HCT116 (cell line): ENCODE data around the gene ANKRD33. TPM values are rescaled to one million over a fixed set of nuclear protein-coding genes. Genes with fewer than 3 reads are reported as not detected.

Source experiments
- ATAC-seq: fragments of 200-7000 bp; cut with Tn5 transposase; 2 replicates; pipeline ENCODE4 v1.9.1; 2020; ENCODE audit warnings: mild to moderate bottlenecking, moderate library complexity
- BruUV-seq: library from RNA; stranded (reverse); fragments of 400-500 nt; replicated peaks from 2 replicates; lab custom pipeline; 2021; lab: Mats Ljungman, UMichigan
- CTCF ChIA-PET: fragments of 300-600 bp; sonication (Branson Sonifier 250); formaldehyde crosslinking; loops from one replicate; lab custom pipeline; 2021; ENCODE audit warnings: antibody characterized with exemption; lab: Charles Lee
- POLR2A ChIA-PET: fragments of 300-600, 350-600 bp; sonication (Branson Sonifier 250); formaldehyde crosslinking; loops from one replicate; lab custom pipeline; 2021; ENCODE audit warnings: antibody characterized with exemption; lab: Charles Lee
- RAD21 ChIA-PET, 2 experiments: fragments of 300-600 bp; sonication (Branson Sonifier 250); formaldehyde crosslinking; loops; one replicate each; lab custom pipeline; 2023; ENCODE audit warnings: low total read pairs in 2 of 2; ENCODE audit not compliant: uncharacterized antibody in 2 of 2, unreplicated experiment in 2 of 2, low non-redundant PET in 1 of 2; lab: Charles Lee
- DNase-seq: peaks from one replicate; pipeline ENCODE4 v3.0.0-alpha.2; 2010; ENCODE audit warnings: low read depth, low spot score
- H2AFZ ChIP-seq: fragments of 200-600 bp; shearing (Covaris generic), sonication (generic); 2 replicates; pipeline ENCODE4 v1.6.1; 2017; ENCODE audit warnings: low read depth, mixed run types, mixed read lengths, antibody characterized with exemption, low read length; ENCODE audit not compliant: poor library complexity, severe bottlenecking
- H3K27ac ChIP-seq: 2 replicates; pipeline ENCODE4 v1.5.1; 2012; ENCODE audit warnings: low read depth, low read length
- H3K27me3 ChIP-seq: fragments of 200-600 bp; sonication (generic); 2 replicates; pipeline ENCODE4 v1.6.1; 2016; ENCODE audit warnings: mixed run types, low read length, mixed read lengths; ENCODE audit not compliant: insufficient read depth
- H3K36me3 ChIP-seq, 2 experiments: fragments of 200-500 bp in 1 of 2; fragments of 200-600 bp in 1 of 2; sonication (Bioruptor generic) in 1 of 2; sonication (generic) in 1 of 2; 2 replicates each; pipeline versions ENCODE4 v1.5.1 to v1.6.1; 2014 to 2016; ENCODE audit warnings: low read length in 2 of 2, inconsistent platforms in 1 of 2, mixed read lengths in 1 of 2, mixed run types in 1 of 2; ENCODE audit not compliant: insufficient read depth in 2 of 2, control insufficient read depth in 1 of 2
- H3K4me1 ChIP-seq, 2 experiments: fragments of 200-600 bp in 1 of 2; sonication (generic) in 1 of 2; 2 replicates each; pipeline versions ENCODE4 v1.5.1 to v1.6.1; 2012 to 2017; ENCODE audit warnings: low read length in 2 of 2, inconsistent platforms in 1 of 2, mild to moderate bottlenecking in 1 of 2, mixed read lengths in 1 of 2, mixed run types in 1 of 2, moderate library complexity in 1 of 2; ENCODE audit not compliant: insufficient read depth in 2 of 2, control insufficient read depth in 1 of 2
- H3K4me2 ChIP-seq: fragments of 200-600 bp; sonication (generic); 2 replicates; pipeline ENCODE4 v1.6.1; 2017; ENCODE audit warnings: mixed run types, low read length, mixed read lengths
- H3K4me3 ChIP-seq, 2 experiments: fragments of 200-600 bp in 1 of 2; sonication (generic) in 1 of 2; replicated peaks in 1 of 2; 2 replicates each; pipeline ENCODE4 v1.5.1; 2011 to 2016; ENCODE audit warnings: low read length in 2 of 2, control low read depth in 1 of 2, low read depth in 1 of 2, mild to moderate bottlenecking in 1 of 2, mixed read lengths in 1 of 2, mixed run types in 1 of 2
- H3K79me2 ChIP-seq: fragments of 200-600 bp; sonication (generic); 2 replicates; pipeline ENCODE4 v1.6.1; 2017; ENCODE audit warnings: mild to moderate bottlenecking, mixed run types, low read length, moderate library complexity, mixed read lengths; ENCODE audit not compliant: insufficient read depth
- H3K9ac ChIP-seq: fragments of 200-600 bp; sonication (generic); 2 replicates; pipeline ENCODE4 v1.6.1; 2016; ENCODE audit warnings: low read length, mixed read lengths
- H3K9me2 ChIP-seq: fragments of 200-600 bp; sonication (generic), shearing (Covaris generic); 2 replicates; pipeline ENCODE4 v1.6.1; 2017; ENCODE audit warnings: mixed run types, mild to moderate bottlenecking, moderate library complexity; ENCODE audit not compliant: insufficient read depth
- H3K9me3 ChIP-seq, 2 experiments: fragments of 200-500 bp in 1 of 2; fragments of 200-600 bp in 1 of 2; sonication (Bioruptor generic) in 1 of 2; sonication (generic) in 1 of 2; 2 replicates each; pipeline ENCODE4 v1.6.1; 2014 to 2017; ENCODE audit warnings: low read length in 2 of 2, mixed read lengths in 2 of 2, inconsistent platforms in 1 of 2, low read depth in 1 of 2, mild to moderate bottlenecking in 1 of 2, mixed run types in 1 of 2, moderate library complexity in 1 of 2; ENCODE audit not compliant: control insufficient read depth in 1 of 2, insufficient read depth in 1 of 2
- H4K20me1 ChIP-seq: fragments of 200-600 bp; sonication (generic), shearing (Covaris generic); 2 replicates; pipeline ENCODE4 v1.6.1; 2017; ENCODE audit warnings: mixed run types, mild to moderate bottlenecking, moderate library complexity; ENCODE audit not compliant: insufficient read depth
- CBX3 ChIP-seq: IDR thresholded peaks from 2 replicates; pipeline ENCODE4 v1.6.1; 2012; ENCODE audit warnings: low read depth
- ELF1 ChIP-seq: IDR thresholded peaks from 2 replicates; pipeline ENCODE4 v1.6.1; 2012; ENCODE audit warnings: low read depth, borderline replicate concordance
- EZH2 ChIP-seq: fragments of 200-600 bp; sonication (generic); IDR thresholded peaks from 2 replicates; pipeline ENCODE4 v1.6.1; 2017; ENCODE audit warnings: antibody characterized with exemption, mixed run types
- EZH2phosphoT487 ChIP-seq: fragments of 200-600 bp; IDR thresholded peaks from 2 replicates; pipeline ENCODE4 v1.6.1; 2018; ENCODE audit warnings: antibody characterized with exemption, borderline replicate concordance
- FOSL1 ChIP-seq: IDR thresholded peaks from 2 replicates; pipeline ENCODE4 v1.6.1; 2012; ENCODE audit warnings: low read depth
- JUND ChIP-seq: IDR thresholded peaks from 2 replicates; pipeline ENCODE4 v1.6.1; 2012
- POLR2A ChIP-seq: IDR thresholded peaks from 2 replicates; pipeline ENCODE4 v1.7.0; 2011; ENCODE audit warnings: borderline replicate concordance; ENCODE audit not compliant: insufficient read depth, insufficient read length; ENCODE audit errors: extremely low read depth
- POLR2AphosphoS5 ChIP-seq: IDR thresholded peaks from 2 replicates; pipeline ENCODE4 v1.6.1; 2011; ENCODE audit warnings: mild to moderate bottlenecking, low read depth, low read length, moderate library complexity
- SIN3A ChIP-seq: IDR thresholded peaks from 2 replicates; pipeline ENCODE4 v1.6.1; 2012; ENCODE audit warnings: low read depth
- SP1 ChIP-seq: IDR thresholded peaks from 2 replicates; pipeline ENCODE4 v1.6.1; 2012; ENCODE audit warnings: low read depth
- SRF ChIP-seq: IDR thresholded peaks from 2 replicates; pipeline ENCODE4 v1.6.1; 2012; ENCODE audit warnings: low read depth
- TCF7L2 ChIP-seq: IDR thresholded peaks from 2 replicates; pipeline ENCODE4 v1.7.0; 2011; ENCODE audit warnings: borderline replicate concordance, inconsistent platforms; ENCODE audit not compliant: insufficient read depth, insufficient read length; ENCODE audit errors: extremely low read depth
- YY1 ChIP-seq: IDR thresholded peaks from 2 replicates; pipeline ENCODE4 v1.6.1; 2011; ENCODE audit warnings: low read length, low read depth, moderate library complexity, mild to moderate bottlenecking; ENCODE audit not compliant: insufficient replicate concordance; ENCODE audit errors: extremely low read depth
- ZBTB33 ChIP-seq: IDR thresholded peaks from 2 replicates; pipeline ENCODE4 v1.6.1; 2011; ENCODE audit warnings: mild to moderate bottlenecking, low read length, moderate library complexity; ENCODE audit not compliant: insufficient replicate concordance; ENCODE audit errors: extremely low read depth
- ZFX ChIP-seq: fragments of 450-650 bp; IDR thresholded peaks from 2 replicates; pipeline ENCODE4 v1.6.1; 2017
- ZNF274 ChIP-seq: fragments of 200-500 bp; sonication (Bioruptor generic); IDR thresholded peaks from 2 replicates; pipeline ENCODE4 v1.6.1; 2014; ENCODE audit warnings: mild to moderate bottlenecking, low read depth, low read length, inconsistent platforms
- intact Hi-C: fragments of 100-400 bp; cut with micrococcal nuclease; formaldehyde crosslinking; loops from 2 replicates; pipeline ENCODE4 v1.10.0; 2022
- total RNA-seq: library from RNA; stranded (reverse); gene quantifications from one replicate; pipeline ENCODE4 v1.2.1, GENCODE V29; 2021; ENCODE audit not compliant: unreplicated experiment
- TF ChIP-seq, protein P1 (sequence below): IDR thresholded peaks from 2 replicates; pipeline ENCODE4 v1.6.1; 2012
- TF ChIP-seq, protein P2 (sequence below), 3 experiments: fragments of 200-600 bp in 1 of 3; sonication (generic) in 1 of 3; IDR thresholded peaks in 2 of 3; conservative IDR thresholded peaks in 1 of 3; 2 replicates each; pipeline ENCODE4 v1.5.1; 2012 to 2017; ENCODE audit warnings: low read depth in 2 of 3, low read length in 2 of 3, antibody characterized with exemption in 1 of 3, borderline replicate concordance in 1 of 3, control low read depth in 1 of 3, mild to moderate bottlenecking in 1 of 3, mixed read lengths in 1 of 3, mixed run types in 1 of 3, moderate library complexity in 1 of 3; ENCODE audit not compliant: insufficient read depth in 1 of 3

ANKRD33 gene
- total RNA-seq, 1 experiment from 2014 or later: not detected

DNA sequence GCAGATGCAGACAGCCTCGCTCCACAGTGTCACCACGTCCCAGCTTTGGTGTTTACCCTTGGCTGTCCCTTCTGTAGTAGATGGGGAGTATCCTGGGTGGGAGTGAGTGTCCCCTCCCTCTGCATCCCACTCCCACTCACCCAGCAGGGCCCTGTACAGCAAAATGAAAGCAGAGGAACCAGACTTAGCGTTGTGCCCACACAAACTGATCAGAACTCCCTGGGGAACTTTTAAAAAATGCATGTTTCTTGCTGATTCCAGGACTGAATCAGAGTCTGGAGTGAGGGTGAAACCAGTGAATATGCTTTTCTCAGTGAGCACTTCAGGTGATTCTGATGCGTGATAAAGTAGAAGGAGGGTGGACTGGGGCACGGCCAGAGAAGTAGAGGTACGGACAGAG is 22.3 kb downstream of the ANKRD33 start:
- BruUV-seq: no TSS peak
- Histone ChIP-seq H4K20me1 (no peaks in the 10 kb centered on the region), H3K27ac (no peak overlapping the region), H3K4me3 (no peak overlapping the region), H3K9me3 (no peaks in the 10 kb centered on the region), H3K79me2 (no peaks in the 10 kb centered on the region)
- intact Hi-C loops: no loop called here
- CTCF ChIA-PET: no interaction called here
- TF ChIP-seq JUND (no peak), SIN3A (no peak), POLR2A (no peak)
- TF ChIP-seq, all 23 proteins: peak for 0
- DNase-seq (no peak), ATAC-seq (no peak)
- RAD21 ChIA-PET: no interaction called here
- Histone ChIP-seq H3K9me2 (no peaks in the 10 kb centered on the region), H3K9ac (no peak overlapping the region), H2AFZ (no peak overlapping the region), H3K4me1 (peaks cover 7 to 16% of the 10 kb centered on the region in 2 experiments; a peak in 3 of 4 replicates), H3K27me3 (no peaks in the 10 kb centered on the region), H3K36me3 (no peaks in the 10 kb centered on the region), H3K4me2 (no peak overlapping the region)
- POLR2A ChIA-PET: no interaction called here

DNA sequence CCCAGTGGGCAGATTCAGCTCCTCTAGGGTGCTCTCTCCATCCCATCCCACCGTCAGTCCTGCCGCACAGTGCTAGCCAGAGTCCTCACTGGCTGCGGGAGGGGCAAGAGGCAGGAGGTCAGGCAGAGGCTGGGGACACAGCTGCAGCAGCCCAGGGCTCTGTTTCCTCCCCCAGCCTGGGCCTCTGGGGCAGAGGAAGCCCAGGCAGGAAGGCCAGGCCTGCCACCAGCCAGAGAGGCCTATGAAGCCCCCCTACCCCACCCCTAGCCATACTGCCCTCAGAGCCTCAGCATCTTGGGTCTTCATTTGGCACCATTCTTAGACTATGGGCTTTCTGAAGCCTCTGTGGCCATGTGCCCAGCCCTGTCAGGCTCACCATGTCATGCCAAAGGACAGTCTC is 22.8 kb downstream of the ANKRD33 start:
- Histone ChIP-seq H3K4me2 (no peak overlapping the region), H3K27me3 (no peaks in the 10 kb centered on the region), H3K36me3 (no peaks in the 10 kb centered on the region), H3K79me2 (no peaks in the 10 kb centered on the region), H3K9me3 (no peaks in the 10 kb centered on the region), H4K20me1 (no peaks in the 10 kb centered on the region), H3K4me1 (peaks cover 8 to 21% of the 10 kb centered on the region in 2 experiments), H2AFZ (no peak overlapping the region), H3K9me2 (no peaks in the 10 kb centered on the region), H3K27ac (no peak overlapping the region), H3K4me3 (no peak overlapping the region), H3K9ac (no peak overlapping the region)
- ChIA-PET RAD21 (no interaction called here), POLR2A (no interaction called here), CTCF (interaction anchor here (3.1 kb wide), 1 partner anchor 15 kb away, joined by 22 read pairs; no protein-coding TSS in a partner anchor)
- DNase-seq (no peak), ATAC-seq (no peak)
- no TSS peak for BruUV-seq
- intact Hi-C loops: no loop called here
- TF ChIP-seq SRF (no peak), FOSL1 (no peak), ZFX (no peak), SP1 (no peak), YY1 (no peak), POLR2A (no peak), ZNF274 (no peak), CBX3 (no peak), ZBTB33 (no peak), EZH2 (no peak), JUND (no peak), POLR2AphosphoS5 (no peak), ELF1 (no peak), SIN3A (no peak), TCF7L2 (no peak), EZH2phosphoT487 (no peak)
- TF ChIP-seq, protein P1, sequence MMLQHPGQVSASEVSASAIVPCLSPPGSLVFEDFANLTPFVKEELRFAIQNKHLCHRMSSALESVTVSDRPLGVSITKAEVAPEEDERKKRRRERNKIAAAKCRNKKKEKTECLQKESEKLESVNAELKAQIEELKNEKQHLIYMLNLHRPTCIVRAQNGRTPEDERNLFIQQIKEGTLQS: no peak
- TF ChIP-seq, protein P2, sequence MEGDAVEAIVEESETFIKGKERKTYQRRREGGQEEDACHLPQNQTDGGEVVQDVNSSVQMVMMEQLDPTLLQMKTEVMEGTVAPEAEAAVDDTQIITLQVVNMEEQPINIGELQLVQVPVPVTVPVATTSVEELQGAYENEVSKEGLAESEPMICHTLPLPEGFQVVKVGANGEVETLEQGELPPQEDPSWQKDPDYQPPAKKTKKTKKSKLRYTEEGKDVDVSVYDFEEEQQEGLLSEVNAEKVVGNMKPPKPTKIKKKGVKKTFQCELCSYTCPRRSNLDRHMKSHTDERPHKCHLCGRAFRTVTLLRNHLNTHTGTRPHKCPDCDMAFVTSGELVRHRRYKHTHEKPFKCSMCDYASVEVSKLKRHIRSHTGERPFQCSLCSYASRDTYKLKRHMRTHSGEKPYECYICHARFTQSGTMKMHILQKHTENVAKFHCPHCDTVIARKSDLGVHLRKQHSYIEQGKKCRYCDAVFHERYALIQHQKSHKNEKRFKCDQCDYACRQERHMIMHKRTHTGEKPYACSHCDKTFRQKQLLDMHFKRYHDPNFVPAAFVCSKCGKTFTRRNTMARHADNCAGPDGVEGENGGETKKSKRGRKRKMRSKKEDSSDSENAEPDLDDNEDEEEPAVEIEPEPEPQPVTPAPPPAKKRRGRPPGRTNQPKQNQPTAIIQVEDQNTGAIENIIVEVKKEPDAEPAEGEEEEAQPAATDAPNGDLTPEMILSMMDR (IDR thresholded peaks at IDR 0.05 in 2 of 3, conservative IDR thresholded peaks at IDR 0.05 in 1 of 3; ENCODE audit: borderline replicate concordance in 1 of 3, insufficient read depth in 1 of 3, low read depth in 2 of 3, low read length in 2 of 3): no peak
